Type B pancreatic cell (in vitro differentiated cells): ENCODE results near the gene DCPS. TPM values are rescaled to one million over a fixed set of nuclear protein-coding genes. Genes with fewer than 3 reads are reported as not detected.
A peak's percentile ranks its signal among the peaks of the same experiment; 100 is the strongest.

Experiments used
- DNase-seq: peaks from one replicate; pipeline ENCODE4 v3.0.0; 2021; ENCODE audit warnings: mixed read lengths; ENCODE audit not compliant: unreplicated experiment; ENCODE audit errors: extremely low spot score
- H3K27ac Mint-ChIP-seq: 2 replicates; pipeline ENCODE4 v1.8.0; 2021; ENCODE audit warnings: mild to moderate bottlenecking, mixed read lengths
- H3K27me3 Mint-ChIP-seq: 2 replicates; pipeline ENCODE4 v1.8.0; 2021; ENCODE audit warnings: mixed read lengths
- H3K36me3 Mint-ChIP-seq: 2 replicates; pipeline ENCODE4 v1.8.0; 2021; ENCODE audit warnings: mixed read lengths
- H3K4me1 Mint-ChIP-seq: one replicate; pipeline ENCODE4 v1.8.0; 2021; ENCODE audit warnings: mixed read lengths; ENCODE audit not compliant: unreplicated experiment
- H3K4me3 Mint-ChIP-seq: 2 replicates; pipeline ENCODE4 v1.8.0; 2021; ENCODE audit warnings: mild to moderate bottlenecking, mixed read lengths
- H3K9me3 Mint-ChIP-seq: 2 replicates; pipeline ENCODE4 v1.8.0; 2021; ENCODE audit warnings: mixed read lengths
- CTCF ChIP-seq: fragments of 200-600 bp; sonication (generic); conservative IDR thresholded peaks from 2 replicates; pipeline ENCODE4 v1.5.0; 2021; ENCODE audit warnings: antibody characterized with exemption, mild to moderate bottlenecking
- total RNA-seq: library from RNA; stranded (reverse); gene quantifications from 2 replicates; pipeline ENCODE4 v1.2.1, GENCODE V29; 2021; ENCODE audit warnings: low replicate concordance

DCPS gene
- total RNA-seq, 1 donor from 2014 or later, result 17.6 TPM

GRCh38 chr11:126312961-126313360 is 9.1 kb downstream of the DCPS start:
- TF ChIP-seq CTCF, result no peak
- H3K4me3 Mint-ChIP-seq, result no peak overlapping the region
- no peak overlapping the region for H3K27ac Mint-ChIP-seq
- H3K9me3 Mint-ChIP-seq, result peaks cover 7% of the 10 kb centered on the region
- H3K4me1 Mint-ChIP-seq, result peaks cover 41% of the 10 kb centered on the region
- DNase-seq, result no peak
- peaks cover 26% of the 10 kb centered on the region for H3K36me3 Mint-ChIP-seq
- H3K27me3 Mint-ChIP-seq, result no peaks in the 10 kb centered on the region

GRCh38 chr11:126313826-126314225 is 10.0 kb downstream of the DCPS start:
- no peak for TF ChIP-seq CTCF
- no peak for DNase-seq

GRCh38 chr11:126317432-126317755 is 13.5 kb downstream of the DCPS start:
- no peak for DNase-seq
- Mint-ChIP-seq H3K4me3 (no peak overlapping the region), H3K4me1 (peaks cover 39% of the 10 kb centered on the region), H3K27me3 (no peaks in the 10 kb centered on the region), H3K9me3 (peaks cover 7% of the 10 kb centered on the region), H3K27ac (no peak overlapping the region), H3K36me3 (peaks cover 31% of the 10 kb centered on the region)
- no peak for TF ChIP-seq CTCF

More at GRCh38 chr11:126313826-126314225, 10.0 kb downstream of the DCPS start:
- H3K27me3 Mint-ChIP-seq, result no peaks in the 10 kb centered on the region
- peaks cover 26% of the 10 kb centered on the region for H3K36me3 Mint-ChIP-seq
- H3K4me3 Mint-ChIP-seq, result no peak overlapping the region
- H3K27ac Mint-ChIP-seq, result no peak overlapping the region
- peaks cover 45% of the 10 kb centered on the region for H3K4me1 Mint-ChIP-seq
- H3K9me3 Mint-ChIP-seq, result peaks cover 7% of the 10 kb centered on the region

- Mint-ChIP-seq H3K4me3 (no peak overlapping the region), H3K27me3 (no peaks in the 10 kb centered on the region), H3K4me1 (peaks cover 36% of the 10 kb centered on the region), H3K9me3 (peaks cover 7% of the 10 kb centered on the region), H3K27ac (no peak overlapping the region), H3K36me3 (peaks cover 31% of the 10 kb centered on the region)
- no peak for TF ChIP-seq CTCF
- no peak for DNase-seq
These were observed 14.1 kb downstream of the DCPS start for GRCh38 chr11:126317756-126318573.

- Mint-ChIP-seq H3K4me3 (peak overlapping the region; percentile 18), H3K27ac (peak overlapping the region; percentile 5), H3K27me3 (no peaks in the 10 kb centered on the region), H3K36me3 (peaks cover 28% of the 10 kb centered on the region), H3K4me1 (peaks cover 29% of the 10 kb centered on the region), H3K9me3 (peaks cover 7% of the 10 kb centered on the region)
- DNase-seq, result no peak
- TF ChIP-seq CTCF, result no peak
These were observed 14.9 kb downstream of the DCPS start for GRCh38 chr11:126318574-126319373.
